ELR (cell line): Measurements from ENCODE around the gene MAD1L1.
A peak's percentile ranks its signal among the peaks of the same experiment; 100 is the strongest.

Experiments
- DNase-seq: peaks from one replicate; pipeline ENCODE4 v3.0.0-alpha.2; 2015; ENCODE audit warnings: low read depth

Gene MAD1L1

DNA sequence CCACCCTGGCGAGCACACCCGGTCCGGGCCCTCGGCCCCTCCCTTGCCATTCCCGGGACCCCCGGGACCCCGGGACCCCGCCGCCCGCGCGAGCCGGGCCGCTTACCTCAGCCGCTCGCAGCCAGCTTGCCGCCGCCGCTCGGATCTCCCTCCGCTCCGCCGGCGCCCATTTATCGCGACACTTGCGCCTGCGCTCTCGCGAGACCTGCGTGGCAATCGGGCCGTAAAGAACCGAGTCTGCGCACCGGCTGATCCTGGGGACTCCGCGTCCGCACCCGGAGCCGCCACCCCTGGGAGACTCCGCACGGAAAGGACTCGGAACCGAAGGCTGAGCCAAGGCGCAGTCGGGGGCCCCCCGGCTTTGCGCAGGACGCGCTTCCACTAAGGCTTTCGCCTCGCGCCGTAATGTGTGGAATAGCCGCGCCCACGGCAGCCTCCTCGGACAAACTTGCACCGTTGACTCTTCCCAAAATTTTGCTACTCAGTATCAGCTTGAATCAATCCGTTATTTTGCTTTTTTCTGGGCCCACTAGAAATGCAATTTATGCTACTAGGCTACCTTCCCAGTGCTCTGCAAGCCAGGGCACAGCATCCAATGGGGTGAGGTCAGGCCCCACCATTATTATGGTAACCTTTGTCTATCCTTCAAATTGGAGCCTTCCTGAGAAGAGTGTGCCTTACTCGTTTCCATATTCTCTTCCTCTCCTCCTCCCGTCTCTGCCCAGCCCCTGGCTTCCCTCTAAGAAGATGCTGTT, at the start of gene MAD1L1:
Gene MAD1L1 (minus strand): TSS at position 180 of the 755 bp plus-strand sequence. CDS start 2,812 bp downstream, outside the sequence.
- DNase-seq: peak; percentile 97

DNA sequence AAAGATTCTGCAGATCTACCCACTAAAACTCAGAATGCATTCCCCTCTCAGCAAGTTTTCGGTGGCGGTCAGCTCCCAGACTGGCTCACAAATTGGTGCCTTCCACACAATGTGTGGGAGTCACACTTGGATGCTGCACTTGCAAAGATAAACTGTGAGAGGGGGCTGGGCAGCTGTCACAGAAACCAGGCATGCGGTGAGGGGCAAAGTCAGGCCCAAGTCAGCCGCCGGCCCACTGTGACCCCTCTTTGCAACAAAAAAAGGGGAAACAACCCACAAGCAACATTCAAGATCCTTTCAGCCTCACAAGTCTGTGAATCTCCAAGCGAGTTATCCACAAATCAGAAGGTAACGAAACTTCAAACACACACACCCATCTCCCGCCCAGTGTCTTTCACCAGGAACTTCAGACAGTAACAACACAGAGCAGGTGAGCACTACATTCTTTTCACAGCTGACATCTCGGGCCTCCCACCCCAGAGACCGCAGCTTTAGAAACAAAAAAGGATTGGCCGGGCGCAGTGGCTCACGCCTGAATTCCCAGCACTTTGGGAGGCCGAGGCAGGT, 49.5 kb upstream of the MAD1L1 start:
- DNase-seq: no peak

DNA sequence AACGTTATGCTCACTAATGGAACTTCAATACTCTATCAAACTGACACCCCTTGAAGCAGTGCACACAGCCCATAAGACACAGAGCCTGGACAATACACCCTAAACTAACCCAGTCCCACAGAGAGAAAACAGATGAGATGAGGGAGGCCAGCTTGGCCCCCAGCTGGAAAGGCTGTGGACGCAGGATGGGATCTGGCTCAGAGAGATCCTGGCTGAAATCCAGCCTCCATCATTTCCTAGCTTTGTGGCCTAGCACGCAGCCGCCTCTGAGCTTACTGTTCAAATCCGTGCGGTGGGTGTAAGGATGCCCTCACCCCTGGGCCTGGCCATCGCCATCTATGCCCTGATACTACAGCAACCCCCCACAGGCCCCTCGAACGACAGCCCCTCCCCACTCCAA, 48.8 kb upstream of the MAD1L1 start:
- no peak for DNase-seq

DNA sequence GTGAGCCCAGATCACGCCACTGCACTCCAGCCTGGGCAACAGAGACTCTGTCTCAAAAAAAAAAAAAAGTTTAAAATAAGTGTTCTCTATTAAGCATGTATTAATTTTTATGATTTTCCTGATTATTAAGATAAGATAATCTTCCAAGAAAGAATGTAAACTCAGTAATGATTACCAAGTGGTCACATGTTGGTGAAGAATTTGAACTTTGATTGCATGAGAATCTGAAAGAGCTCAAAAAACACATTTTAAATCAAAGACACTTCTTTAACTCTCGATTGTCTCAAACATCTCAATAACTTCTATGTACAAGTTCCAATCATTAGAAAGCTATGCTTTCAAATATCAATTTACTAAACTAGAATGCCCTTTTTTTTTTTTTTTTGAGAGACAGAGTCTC, 47.7 kb upstream of the MAD1L1 start:
- no peak for DNase-seq

DNA sequence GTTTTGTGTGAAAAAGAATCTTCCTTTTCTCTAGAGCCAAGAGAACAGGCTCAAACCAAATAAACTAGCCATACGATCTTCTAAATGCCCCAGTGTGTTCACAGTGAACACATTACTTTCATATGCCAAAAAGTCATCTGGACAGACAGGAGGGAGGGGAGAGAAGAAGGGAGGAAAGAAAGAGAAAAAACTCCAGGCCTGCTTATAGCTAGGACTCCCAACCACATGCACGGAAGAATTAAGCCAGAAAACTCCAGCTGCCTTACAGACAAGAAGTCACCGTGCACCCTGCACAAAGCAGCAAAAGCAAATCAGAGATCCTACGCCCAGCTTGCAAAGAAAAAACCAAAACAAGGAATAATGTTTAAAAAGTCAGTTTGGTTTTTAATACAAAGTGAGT, 47.2 kb upstream of the MAD1L1 start:
- no peak for DNase-seq

DNA sequence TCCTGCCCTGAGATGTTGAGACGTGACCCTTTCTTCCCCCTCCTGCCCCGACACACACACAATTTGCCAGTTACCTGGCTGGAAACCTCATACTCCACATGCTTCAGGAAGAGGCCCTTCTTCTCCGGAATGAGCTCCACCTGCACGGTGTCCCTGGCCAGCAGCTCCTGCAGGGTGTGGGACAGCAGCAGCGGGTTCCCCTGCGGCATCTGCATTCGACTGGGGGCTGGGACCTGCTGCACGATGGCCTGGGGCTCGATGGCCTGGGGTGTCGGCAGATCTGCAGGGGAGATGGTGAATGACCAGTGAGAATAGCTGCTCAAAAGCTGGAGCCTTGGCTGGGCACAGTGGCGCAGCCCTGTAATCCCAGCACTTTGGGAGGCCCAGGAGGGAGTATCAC, 45.3 kb upstream of the MAD1L1 start:
- DNase-seq: no peak

DNA sequence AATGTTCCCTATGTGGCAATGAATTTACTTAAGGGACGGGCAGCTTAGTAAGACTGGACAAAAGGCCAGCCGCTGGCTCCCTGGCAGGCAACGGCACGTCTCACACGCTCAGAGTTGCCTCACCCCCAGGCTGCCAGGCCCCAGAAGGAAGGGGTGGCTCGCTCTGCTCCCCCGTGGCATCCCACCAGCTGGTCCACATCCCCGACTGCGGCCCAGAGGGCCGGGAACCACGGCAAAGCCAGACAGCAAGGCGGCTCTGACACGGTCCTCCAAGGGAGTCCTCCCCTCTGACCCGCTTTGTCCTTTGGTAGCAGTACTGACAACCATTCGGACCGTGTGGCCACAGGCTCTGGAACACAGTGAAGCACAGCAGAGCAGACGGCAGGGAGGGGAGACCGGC, 43.4 kb upstream of the MAD1L1 start:
- DNase-seq: no peak

DNA sequence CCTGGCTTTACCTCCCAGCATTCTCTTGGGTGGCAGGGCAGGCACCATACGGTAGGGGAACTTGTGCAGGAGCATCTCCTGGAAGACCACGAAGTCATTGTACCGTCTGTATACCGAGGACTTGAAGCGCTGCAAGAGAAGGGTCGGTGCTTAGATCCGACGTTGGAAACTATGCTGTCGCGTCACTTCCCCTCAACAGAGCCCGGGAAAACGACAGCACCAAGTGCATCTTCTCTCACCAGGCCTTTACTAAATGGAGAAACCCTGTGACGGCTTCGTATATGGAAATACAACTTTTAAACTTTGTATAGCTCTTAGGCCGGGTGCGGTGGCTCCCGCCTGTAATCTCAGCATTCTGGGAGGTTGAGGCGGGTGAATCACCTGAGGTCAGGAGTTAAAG, 42.4 kb upstream of the MAD1L1 start:
- DNase-seq: no peak

DNA sequence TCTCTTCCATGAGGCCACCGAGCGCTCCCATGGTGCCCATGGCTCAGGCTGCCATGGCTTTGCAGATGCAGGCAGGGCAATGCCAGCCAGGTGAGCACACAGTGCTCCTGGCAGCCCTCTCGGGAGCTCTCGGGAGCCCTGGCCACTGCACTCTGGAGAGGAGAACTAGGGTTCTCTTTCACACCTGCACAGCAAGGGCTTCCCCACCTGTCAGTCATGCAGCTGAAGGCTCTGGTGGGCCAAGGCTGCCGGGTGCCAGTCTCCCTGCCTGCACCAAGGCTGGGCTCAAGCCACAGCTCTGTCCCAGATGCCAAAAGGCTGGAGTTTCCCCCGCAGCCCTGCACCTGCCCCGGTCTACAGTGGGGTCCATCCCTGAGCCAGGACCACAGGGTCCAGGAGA, 41.9 kb upstream of the MAD1L1 start:
- no peak for DNase-seq

DNA sequence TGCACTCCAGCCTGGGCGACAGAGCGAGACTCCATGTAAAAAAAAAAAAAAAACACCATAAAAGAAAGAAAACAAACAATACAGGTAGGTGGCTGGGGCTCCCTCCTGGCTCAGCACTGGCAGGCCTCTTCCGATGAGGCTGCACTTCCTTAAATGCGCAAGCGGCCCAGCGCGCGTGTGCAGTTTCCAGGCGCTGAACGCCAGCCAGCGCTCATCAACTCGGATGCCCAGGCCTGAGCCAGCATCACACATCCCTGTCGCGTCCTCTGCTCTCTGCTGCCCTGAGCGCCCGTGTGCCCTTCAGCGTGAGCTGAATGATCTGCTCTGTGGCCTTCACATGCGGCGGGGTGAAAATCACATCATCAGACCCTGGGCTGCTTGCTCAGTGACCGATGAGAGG, 41.1 kb upstream of the MAD1L1 start:
- DNase-seq: no peak

DNA sequence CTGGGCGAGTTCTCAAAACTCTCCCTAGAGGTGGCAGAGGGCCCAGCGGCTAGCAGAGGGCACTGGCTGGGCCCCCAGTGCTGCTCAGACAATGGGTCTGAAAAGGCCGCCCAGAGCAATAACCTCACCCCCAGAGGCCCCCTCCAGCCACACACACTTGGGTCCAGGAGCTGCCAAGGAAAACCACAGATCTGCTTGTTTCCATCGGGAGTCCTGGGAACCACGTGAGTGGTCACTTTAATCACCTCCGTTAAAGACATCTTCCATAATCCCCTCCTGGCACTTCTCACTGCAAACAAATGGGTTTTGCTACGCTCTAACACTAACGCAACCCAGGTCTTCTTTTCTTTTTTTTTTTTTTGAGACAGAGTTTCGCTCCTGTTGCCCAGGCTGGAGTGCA, 39.3 kb upstream of the MAD1L1 start:
- no peak for DNase-seq

DNA sequence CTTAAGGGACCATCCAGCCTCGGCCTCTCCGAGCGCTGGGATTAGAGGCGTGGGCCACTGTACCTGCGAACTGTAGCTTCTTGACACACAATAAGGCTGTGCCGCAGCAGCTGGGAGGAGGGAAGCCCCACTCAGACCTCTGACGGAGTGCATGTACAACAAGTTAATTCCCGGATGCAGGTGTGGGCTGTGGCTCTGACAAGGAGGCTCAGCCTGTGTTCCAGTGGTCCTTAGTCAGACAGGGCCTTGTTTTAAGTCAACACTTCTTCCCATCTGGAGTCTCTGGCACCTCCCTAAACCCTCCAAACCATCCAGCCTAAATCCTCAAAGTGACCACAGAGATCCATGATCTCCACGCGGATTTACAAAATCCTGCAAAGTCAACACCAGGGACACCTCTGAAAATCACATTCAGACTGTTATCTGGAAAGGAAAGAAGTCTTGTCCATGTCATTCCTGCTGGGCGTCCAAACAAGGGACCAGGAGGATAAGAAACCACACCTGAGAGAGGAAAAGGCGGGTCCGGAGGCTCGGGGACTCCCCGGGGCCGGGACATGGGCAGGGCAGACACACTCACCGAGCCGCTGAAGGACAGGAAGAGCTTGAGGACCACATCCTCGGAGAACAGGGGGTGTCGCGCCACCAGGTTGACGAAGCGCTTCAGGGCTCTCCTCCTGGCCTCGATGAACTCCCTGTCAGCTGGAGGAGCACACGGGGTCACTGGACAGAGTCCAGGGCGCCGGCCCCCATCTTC, 38.7 kb upstream of the MAD1L1 start:
- DNase-seq: no peak

DNA sequence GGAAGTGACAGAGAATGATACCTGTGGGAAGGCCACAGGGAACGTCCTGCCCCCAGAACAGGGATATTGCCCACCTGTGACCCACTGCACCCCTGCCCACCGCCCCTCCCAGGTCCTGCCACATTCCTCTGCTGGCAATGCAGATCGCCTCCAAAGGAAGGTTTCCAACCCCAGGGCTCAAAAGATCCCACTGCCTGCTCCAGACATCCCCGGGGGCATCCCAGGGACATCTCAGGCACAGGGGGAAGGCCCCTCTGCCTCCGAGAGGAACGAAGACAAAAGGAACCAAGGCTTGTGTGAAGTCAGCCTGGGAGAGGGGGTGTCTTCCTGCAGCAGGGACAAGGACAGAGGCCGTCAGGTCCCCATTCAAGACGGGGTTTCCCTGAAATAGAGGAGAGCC, 37.8 kb upstream of the MAD1L1 start:
- no peak for DNase-seq

DNA sequence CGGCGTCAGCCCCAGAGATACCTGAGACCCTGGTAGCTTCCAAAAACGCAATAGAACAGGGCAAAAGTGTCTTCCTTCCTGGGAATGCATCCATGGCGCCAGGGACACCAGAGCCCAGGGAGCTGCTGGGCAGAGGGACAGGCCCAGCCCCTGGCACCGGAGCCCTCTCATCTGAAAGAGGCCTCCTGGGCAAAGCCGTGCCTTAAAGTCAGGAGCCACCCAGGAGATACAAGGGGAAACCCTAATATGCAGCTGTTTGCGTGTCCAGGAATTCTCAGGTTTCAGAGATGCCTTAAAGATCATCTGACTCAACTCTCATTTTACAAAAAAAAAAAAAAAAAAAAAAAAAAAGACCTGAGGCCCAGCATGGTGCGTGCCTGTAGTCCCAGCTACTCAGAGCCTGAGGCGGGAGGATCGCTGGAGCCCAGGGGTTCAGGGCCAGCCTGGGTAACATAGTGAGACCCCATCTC, 37.3 kb upstream of the MAD1L1 start:
- DNase-seq: peak; percentile 61

DNA sequence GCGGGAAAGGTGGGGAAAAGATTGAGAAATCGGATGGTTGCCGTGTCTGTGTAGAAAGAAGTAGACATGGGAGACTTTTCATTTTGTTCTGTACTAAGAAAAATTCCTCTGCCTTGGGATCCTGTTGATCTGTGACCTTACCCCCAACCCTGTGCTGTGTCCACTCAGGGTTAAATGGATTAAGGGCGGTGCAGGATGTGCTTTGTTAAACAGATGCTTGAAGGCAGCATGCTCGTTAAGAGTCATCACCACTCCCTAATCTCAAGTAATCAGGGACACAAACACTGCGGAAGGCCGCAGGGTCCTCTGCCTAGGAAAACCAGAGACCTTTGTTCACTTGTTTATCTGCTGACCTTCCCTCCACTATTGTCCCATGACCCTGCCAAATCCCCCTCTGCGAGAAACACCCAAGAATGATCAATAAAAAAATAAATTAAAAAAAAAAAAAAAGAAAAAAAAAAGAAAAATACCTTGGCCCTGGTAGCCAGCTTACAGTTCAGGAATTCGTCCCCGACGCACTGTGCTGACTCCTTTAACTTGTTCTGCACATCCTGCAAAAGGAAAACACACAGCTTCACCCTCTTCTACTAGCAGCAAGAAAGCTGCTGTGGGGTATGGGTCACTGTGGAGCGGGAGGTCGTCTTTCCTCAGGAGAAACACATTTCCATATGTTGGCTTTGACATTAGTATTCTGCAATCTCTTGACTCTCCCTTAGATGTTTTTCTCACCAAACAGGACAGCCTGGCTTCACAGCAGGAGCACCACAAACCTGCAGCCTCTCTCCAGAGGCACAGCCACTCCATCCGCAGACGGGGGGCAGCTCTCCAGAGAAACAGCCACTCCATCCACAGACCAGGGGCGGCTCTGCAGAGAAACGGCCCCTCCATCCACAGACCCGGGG, 36.6 kb upstream of the MAD1L1 start:
- peak; percentile 71 for DNase-seq

DNA sequence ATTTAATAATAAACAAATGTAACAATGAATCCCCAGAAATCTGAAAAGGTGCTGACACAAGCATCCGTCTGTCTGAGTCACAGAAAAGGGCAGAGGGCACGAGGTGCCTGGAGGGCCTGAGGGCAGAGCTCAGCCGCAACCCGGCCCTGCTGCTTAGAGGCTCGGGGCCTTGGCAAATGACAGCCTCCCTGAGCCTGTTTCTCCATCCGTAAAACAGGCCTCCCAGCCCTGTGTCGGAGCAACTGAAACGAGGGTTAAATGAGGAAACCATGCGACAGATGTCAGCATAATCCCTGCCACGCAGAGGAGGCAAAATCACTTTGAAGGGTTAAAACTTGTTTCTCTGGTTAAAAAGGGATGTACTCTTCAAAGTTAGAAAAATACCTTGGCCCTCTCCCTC, 34.2 kb upstream of the MAD1L1 start:
- peak; percentile 97 for DNase-seq

DNA sequence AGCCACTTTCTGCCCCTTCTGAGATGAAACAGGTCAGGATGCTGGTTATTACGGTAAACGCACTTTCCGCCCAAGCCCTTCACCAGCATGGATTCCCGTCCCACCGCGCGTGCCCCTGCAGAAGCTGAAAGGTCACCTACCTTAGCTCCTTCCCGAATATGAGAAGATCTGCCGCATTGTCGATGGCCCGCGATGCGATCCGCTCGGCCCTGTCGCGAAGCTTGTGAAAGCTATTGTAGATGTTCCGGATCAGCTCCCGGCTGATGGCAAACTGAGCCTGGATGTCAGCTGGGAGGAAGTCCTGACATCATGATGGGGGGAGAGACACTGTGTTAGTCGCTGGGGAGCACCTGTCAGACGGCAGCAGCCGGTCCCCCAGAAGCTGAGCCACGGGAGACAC, 31.4 kb upstream of the MAD1L1 start:
- no peak for DNase-seq

DNA sequence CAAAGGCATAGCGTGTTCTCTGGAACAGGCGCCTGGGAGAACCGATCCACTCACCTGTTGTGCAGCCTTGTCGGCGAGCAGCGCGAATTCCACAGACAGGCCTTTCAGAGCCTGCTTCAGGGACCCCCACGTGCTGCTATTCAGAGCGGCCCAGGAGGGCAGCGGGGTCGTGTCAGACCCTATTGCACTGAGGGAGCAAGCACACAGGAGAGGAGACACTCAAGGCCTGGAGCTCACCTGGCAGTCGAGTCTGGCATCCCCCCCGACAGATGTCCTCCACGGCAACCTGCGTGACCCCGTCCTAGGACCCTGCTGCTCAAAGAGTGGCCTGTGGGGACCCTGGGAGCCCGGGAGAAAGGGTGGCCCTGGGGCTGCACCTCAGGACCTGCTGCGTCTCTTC, 30.4 kb upstream of the MAD1L1 start:
- no peak for DNase-seq

DNA sequence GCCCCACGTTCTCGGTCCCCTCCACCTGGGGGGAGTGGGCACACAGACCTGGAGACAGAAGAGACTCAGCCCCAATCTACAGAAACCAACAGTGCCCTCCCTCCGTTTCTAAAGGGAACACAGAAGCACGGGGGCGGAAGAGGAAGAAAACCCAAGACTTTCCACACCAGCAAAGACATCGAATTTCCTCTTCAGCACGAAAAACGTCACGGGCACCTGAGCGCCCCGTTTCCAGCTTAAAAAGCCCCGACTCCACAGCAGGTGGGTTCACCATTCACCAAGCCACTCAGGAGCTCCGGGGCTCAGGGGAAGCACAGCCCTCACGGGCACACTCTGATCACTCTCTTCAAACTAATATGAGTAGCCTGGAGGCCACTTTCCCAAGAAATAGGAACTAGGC, 28.9 kb upstream of the MAD1L1 start:
- no peak for DNase-seq

DNA sequence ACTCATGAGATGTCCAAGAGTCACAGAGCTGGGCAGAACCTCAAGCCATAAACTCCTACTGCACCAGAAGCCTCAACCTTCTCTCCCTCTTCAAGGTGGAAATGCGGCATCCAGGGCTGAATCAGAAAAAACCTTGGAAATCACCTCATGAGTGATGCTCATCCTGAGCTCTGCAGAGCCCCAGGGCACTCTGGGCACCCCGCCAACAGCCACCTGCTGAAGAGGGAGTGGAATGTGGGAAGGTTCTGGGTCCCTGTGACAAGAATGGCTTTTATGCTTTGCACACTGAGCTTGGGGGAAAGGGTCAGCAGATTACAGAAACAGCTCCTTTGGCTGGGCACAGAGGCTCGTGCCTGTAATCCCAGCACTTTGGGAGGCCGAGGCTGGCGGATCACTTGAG, 28.1 kb upstream of the MAD1L1 start:
- DNase-seq: peak; percentile 74

DNA sequence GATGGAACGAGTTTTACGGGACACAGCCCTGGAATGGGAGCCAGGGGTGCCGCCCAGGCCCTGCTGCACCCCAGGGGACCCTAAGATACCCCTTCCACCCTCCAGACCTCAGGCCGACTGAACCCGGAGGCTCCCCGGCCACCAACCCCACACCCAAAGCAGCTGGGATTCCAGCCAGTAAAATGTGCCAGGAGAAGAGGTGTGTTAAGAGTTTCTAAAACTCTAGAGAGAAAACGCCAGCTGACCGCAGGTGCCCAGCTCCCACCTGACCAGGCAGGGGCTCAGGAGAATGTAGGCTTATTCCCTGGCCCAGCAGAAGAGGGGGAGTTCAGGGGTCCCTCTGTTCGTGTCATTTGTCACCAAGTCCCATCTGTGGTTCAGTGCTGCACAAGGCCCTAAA, 26.7 kb upstream of the MAD1L1 start:
- no peak for DNase-seq

DNA sequence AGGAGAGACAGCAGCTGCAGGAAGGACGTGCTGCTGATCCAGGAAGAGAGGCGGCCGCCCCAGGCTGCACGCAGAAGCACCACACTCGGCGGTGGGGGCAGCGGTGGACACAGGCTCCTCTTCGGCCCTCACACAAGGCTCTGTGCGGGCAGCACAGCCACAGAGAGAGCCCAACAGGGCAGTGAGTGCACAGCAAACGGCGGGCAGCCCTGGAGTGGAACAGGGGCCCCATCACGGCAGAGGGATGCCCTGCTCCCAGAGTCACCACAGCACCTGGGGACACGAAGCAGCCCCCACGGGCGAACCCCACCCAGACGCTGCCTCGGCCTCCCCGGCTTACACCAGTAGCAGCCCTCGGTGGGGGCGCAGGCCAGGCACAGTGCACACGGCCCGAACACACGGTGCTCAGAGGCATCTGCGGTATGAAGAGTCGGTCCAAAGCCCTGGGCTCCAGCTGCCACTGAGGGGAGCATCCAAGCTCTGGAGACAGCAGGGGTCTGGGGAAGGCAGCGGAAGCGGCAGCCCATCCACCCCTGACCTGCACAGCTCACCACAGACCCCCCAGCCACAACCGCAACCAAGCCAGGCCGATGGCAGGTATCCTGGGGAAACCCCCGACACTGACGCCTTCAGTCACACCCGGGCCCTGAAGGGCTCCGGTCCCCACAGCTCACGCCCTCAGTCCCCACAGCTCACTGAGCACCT, 26.1 kb upstream of the MAD1L1 start:
- no peak for DNase-seq
